Measurements from ENCODE around the gene SAMD4B. TPM values are rescaled to one million over a fixed set of nuclear protein-coding genes. Genes with fewer than 3 reads are reported as not detected.

The SAMD4B gene
- total RNA-seq, 1 experiment from 2014 or later: 49.7 TPM

GRCh38 chr19:39405958-39406655, 63.9 kb downstream of the SAMD4B start:
- DNase-seq (ENCODE audit: low read depth in 1 of 2, low spot score in 2 of 2): no peak
- H3K9me3 ChIP-seq (replicated peaks): no peaks in the 10 kb centered on the region
- no peak overlapping the region for H3K27ac ChIP-seq
- no peaks in the 10 kb centered on the region for H3K27me3 ChIP-seq (replicated peaks)
- peaks cover 62% of the 10 kb centered on the region for H3K4me1 ChIP-seq (replicated peaks)
- peak overlapping the region; percentile 81 for H3K4me3 ChIP-seq
- H3K36me3 ChIP-seq: peaks cover 18% of the 10 kb centered on the region

- Histone ChIP-seq H3K36me3 (peaks cover 18% of the 10 kb centered on the region), H3K4me1 (replicated peaks) (peaks cover 62% of the 10 kb centered on the region), H3K27ac (peak within 1 kb of the TSS; percentile 62), H3K9me3 (replicated peaks) (no peaks in the 10 kb centered on the region), H3K4me3 (peak within 1 kb of the TSS; percentile 81), H3K27me3 (replicated peaks) (no peaks in the 10 kb centered on the region)
- DNase-seq (ENCODE audit: low read depth in 1 of 2, low spot score in 2 of 2): peak; percentile 76 to 82
Measured at GRCh38 chr19:39406656-39407409, 64.6 kb downstream of the SAMD4B start, which contains the start of gene ZFP36. ZFP36 (plus strand) TSS chr19:39406847; CDS start chr19:39406905, 58 bp downstream.

GRCh38 chr19:39407410-39407659, 65.1 kb downstream of the SAMD4B start:
- Histone ChIP-seq H3K36me3 (peaks cover 18% of the 10 kb centered on the region), H3K4me3 (peak overlapping the region; percentile 81), H3K9me3 (replicated peaks) (no peaks in the 10 kb centered on the region), H3K27ac (peak overlapping the region; percentile 62), H3K4me1 (replicated peaks) (peaks cover 57% of the 10 kb centered on the region), H3K27me3 (replicated peaks) (no peaks in the 10 kb centered on the region)
- no peak for DNase-seq (ENCODE audit: low read depth in 1 of 2, low spot score in 2 of 2)

GRCh38 chr19:39407660-39408391, 65.6 kb downstream of the SAMD4B start:
- Histone ChIP-seq H3K27ac (no peak overlapping the region), H3K9me3 (replicated peaks) (no peaks in the 10 kb centered on the region), H3K27me3 (replicated peaks) (no peaks in the 10 kb centered on the region), H3K4me1 (replicated peaks) (peaks cover 52% of the 10 kb centered on the region), H3K4me3 (peak overlapping the region; percentile 81), H3K36me3 (peaks cover 21% of the 10 kb centered on the region)
- DNase-seq (ENCODE audit: low read depth in 1 of 2, low spot score in 2 of 2): peak in 1 of 2 experiments; percentile 46

- Histone ChIP-seq H3K4me3 (peak overlapping the region; percentile 81; the same call in 1 of the 2 replicates), H3K4me1 (replicated peaks) (peaks cover 45% of the 10 kb centered on the region), H3K36me3 (peaks cover 24% of the 10 kb centered on the region), H3K27me3 (replicated peaks) (no peaks in the 10 kb centered on the region), H3K27ac (no peak overlapping the region; the same call in 1 of the 2 replicates), H3K9me3 (replicated peaks) (no peaks in the 10 kb centered on the region)
- no peak for DNase-seq (ENCODE audit: low read depth in 1 of 2, low spot score in 2 of 2)
Measured at GRCh38 chr19:39408392-39409207, 66.4 kb downstream of the SAMD4B start.

GRCh38 chr19:39409208-39410016, 67.2 kb downstream of the SAMD4B start:
- Histone ChIP-seq H3K27me3 (replicated peaks) (no peaks in the 10 kb centered on the region), H3K4me1 (replicated peaks) (peaks cover 45% of the 10 kb centered on the region), H3K9me3 (replicated peaks) (no peaks in the 10 kb centered on the region), H3K36me3 (peaks cover 30% of the 10 kb centered on the region), H3K4me3 (peak overlapping the region; percentile 49), H3K27ac (peak overlapping the region; percentile 91)
- DNase-seq (ENCODE audit: low read depth in 1 of 2, low spot score in 2 of 2): peak; percentile 54 to 73

GRCh38 chr19:39410017-39410830, 68.0 kb downstream of the SAMD4B start:
- H3K4me1 ChIP-seq (replicated peaks): peaks cover 53% of the 10 kb centered on the region
- H3K4me3 ChIP-seq: peak overlapping the region; percentile 49
- H3K36me3 ChIP-seq: peaks cover 38% of the 10 kb centered on the region
- DNase-seq (ENCODE audit: low read depth in 1 of 2, low spot score in 2 of 2): peak in 1 of 2 experiments; percentile 67
- H3K9me3 ChIP-seq (replicated peaks): no peaks in the 10 kb centered on the region
- peak overlapping the region; percentile 91 for H3K27ac ChIP-seq
- H3K27me3 ChIP-seq (replicated peaks): no peaks in the 10 kb centered on the region

- no peak for DNase-seq (ENCODE audit: low read depth in 1 of 2, low spot score in 2 of 2)
- Histone ChIP-seq H3K36me3 (peaks cover 44% of the 10 kb centered on the region), H3K4me1 (replicated peaks) (peaks cover 53% of the 10 kb centered on the region), H3K27me3 (replicated peaks) (no peaks in the 10 kb centered on the region), H3K4me3 (no peak overlapping the region), H3K27ac (no peak overlapping the region), H3K9me3 (replicated peaks) (no peaks in the 10 kb centered on the region)
Measured at GRCh38 chr19:39410831-39411080, 68.5 kb downstream of the SAMD4B start.

GRCh38 chr19:39411081-39411831, 69.0 kb downstream of the SAMD4B start:
- H3K27me3 ChIP-seq (replicated peaks): no peaks in the 10 kb centered on the region
- no peak overlapping the region for H3K27ac ChIP-seq
- no peaks in the 10 kb centered on the region for H3K9me3 ChIP-seq (replicated peaks)
- DNase-seq (ENCODE audit: low read depth in 1 of 2, low spot score in 2 of 2): no peak
- peaks cover 49% of the 10 kb centered on the region for H3K36me3 ChIP-seq
- H3K4me3 ChIP-seq: no peak overlapping the region
- H3K4me1 ChIP-seq (replicated peaks): peaks cover 52% of the 10 kb centered on the region

- Histone ChIP-seq H3K36me3 (peaks cover 53% of the 10 kb centered on the region), H3K27ac (no peak overlapping the region), H3K4me3 (peak overlapping the region; percentile 9), H3K27me3 (replicated peaks) (no peaks in the 10 kb centered on the region), H3K4me1 (replicated peaks) (peaks cover 50% of the 10 kb centered on the region), H3K9me3 (replicated peaks) (no peaks in the 10 kb centered on the region)
- peak in 1 of 2 experiments; percentile 93 for DNase-seq (ENCODE audit: low read depth in 1 of 2, low spot score in 2 of 2)
Measured at GRCh38 chr19:39411832-39412099, 69.5 kb downstream of the SAMD4B start.

GRCh38 chr19:39412100-39412866, 70.1 kb downstream of the SAMD4B start, which contains the start of gene PLEKHG2:
PLEKHG2 (plus strand) TSS chr19:39412669; CDS start chr19:39414087, 1,418 bp downstream.
- peak; percentile 99 to 100 for DNase-seq (ENCODE audit: low read depth in 1 of 2, low spot score in 2 of 2)
- H3K4me1 ChIP-seq (replicated peaks): peaks cover 50% of the 10 kb centered on the region
- no peaks in the 10 kb centered on the region for H3K27me3 ChIP-seq (replicated peaks)
- H3K27ac ChIP-seq: peak within 1 kb of the TSS; percentile 80
- peak within 1 kb of the TSS; percentile 68 for H3K4me3 ChIP-seq
- peaks cover 54% of the 10 kb centered on the region for H3K36me3 ChIP-seq
- no peaks in the 10 kb centered on the region for H3K9me3 ChIP-seq (replicated peaks)
